Fibroblast of lung (primary cell): ENCODE results near the gene LMBRD1.

Experiments used
- CTCF ChIP-seq, 2 donors: IDR thresholded peaks in 1 of 2; conservative IDR thresholded peaks in 1 of 2; 1 replicate in 1 of 2; 2 replicates in 1 of 2; pipeline ENCODE4 v1.5.1; 2011 to 2012; ENCODE audit warnings: low read length in 2 of 2, control low read depth in 1 of 2, inconsistent platforms in 1 of 2, low read depth in 1 of 2, mild to moderate bottlenecking in 1 of 2
- EZH2 ChIP-seq: IDR thresholded peaks from 2 replicates; pipeline ENCODE4 v1.5.1; 2012; ENCODE audit warnings: low read length, control low read depth, mild to moderate bottlenecking; ENCODE audit errors: missing control alignments

- no peak for TF ChIP-seq CTCF (conservative IDR thresholded peaks at IDR 0.05 in 1 of 2, IDR thresholded peaks at IDR 0.05 in 1 of 2; ENCODE audit: low read depth in 1 of 2, low read length in 2 of 2)
- TF ChIP-seq EZH2 = no peak
These were observed 163.9 kb downstream of the LMBRD1 start for GRCh38 chr6:69632932-69633331.
